ENCODE results near the gene HTR3A.
"Not testable (repeated sequence)": the region's sequence is repeated elsewhere in the genome, so short reads cannot be mapped to it uniquely, and the experiment has no call there.

HTR3A gene

DNA sequence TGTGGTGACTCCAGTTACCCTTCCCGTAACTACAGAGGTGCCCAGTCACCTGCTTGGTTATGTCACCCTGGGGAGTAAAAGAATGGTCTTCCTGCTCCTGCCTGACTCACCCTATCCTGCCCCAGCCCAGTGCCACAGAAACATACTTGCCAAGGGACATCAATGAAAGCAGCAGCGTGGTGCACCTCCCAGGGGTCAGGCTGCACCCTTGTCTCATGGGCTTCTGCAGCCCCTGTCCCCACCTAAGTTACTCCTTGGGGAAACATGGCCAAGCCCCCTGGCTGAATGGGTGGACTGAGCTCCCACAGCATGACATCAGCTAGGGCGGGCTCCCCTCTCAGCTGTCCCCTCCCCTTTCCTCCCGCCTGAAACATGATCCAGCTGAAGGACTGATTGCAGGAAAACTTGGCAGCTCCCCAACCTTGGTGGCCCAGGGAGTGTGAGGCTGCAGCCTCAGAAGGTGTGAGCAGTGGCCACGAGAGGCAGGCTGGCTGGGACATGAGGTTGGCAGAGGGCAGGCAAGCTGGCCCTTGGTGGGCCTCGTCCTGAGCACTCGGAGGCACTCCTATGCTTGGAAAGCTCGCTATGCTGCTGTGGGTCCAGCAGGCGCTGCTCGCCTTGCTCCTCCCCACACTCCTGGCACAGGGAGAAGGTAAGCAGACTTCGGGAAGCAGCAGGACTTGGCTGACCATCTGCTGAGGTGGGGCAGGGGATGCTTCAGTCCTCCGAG, at the start of gene HTR3A:
Gene HTR3A, plus strand, starts transcription at position 368 of the 730 bp plus-strand sequence. Its CDS starts 218 bp downstream, at position 586.
- FAIRE-seq (peak; percentile 66), DNase-seq (ENCODE audit: insufficient read length, low spot score) (peak; percentile 39)

DNA sequence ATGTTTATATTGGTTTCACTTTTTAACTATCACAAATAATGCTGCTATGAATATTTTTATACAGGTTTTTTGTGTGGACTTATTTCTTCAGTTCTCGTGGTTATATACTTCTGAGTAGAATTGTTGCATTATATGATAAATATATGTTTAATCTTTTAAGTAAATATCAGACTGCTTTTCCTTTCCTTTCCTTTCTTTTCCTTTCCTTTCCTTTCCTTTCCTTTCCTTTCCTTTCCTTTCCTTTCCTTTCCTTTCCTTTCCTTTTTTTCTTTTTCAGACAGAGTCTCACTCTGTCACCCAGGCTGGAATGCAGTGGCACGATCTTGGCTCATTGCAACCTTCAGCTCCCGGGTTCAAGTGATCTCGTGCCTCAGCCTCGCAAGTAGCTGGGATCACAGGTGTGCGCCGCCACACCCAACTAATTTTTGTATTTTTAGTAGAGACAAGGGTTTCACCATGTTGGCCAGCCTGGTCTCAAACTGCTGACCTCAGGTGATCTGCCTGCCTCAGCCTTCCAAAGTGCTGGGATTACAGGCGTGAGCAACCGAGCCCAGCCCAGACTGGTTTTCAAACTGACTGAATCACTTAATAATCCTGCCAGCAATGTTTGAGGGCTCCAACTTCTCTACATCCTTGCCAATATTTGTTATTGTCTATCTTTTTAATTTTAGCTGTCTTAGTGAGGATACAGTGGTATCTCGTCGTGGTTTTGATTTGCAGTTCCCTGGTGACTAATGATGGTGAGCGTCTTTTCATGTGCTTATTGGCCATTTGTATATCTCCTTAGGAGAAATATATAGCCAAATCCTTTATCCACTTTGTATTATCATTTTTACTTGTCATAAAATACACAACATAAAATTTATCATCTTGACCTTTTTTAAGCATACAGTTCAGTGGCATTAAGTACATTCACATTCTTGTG, 48.4 kb upstream of the HTR3A start:
- FAIRE-seq, result no peak
- DNase-seq (ENCODE audit: insufficient read length, low spot score), result no peak

DNA sequence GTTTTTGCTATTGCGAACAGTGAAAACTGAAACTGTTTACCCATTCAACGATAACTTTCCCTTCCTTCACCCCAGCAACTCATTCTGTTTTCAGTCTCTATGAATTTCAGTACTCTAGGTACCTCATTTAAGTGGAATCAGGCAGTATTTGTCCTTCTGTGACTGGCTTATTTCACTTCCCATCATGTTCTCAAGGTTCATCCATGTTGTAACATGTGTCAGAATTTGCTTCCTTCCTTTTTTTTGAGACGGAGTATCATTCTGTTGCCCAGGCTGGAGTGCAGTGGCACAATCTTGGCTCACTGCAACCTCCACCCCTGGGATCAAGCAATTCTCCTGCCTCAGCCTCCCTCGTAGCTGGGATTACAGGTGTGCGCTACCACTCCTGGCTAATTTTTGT, 46.6 kb upstream of the HTR3A start:
- FAIRE-seq, result no peak

DNA sequence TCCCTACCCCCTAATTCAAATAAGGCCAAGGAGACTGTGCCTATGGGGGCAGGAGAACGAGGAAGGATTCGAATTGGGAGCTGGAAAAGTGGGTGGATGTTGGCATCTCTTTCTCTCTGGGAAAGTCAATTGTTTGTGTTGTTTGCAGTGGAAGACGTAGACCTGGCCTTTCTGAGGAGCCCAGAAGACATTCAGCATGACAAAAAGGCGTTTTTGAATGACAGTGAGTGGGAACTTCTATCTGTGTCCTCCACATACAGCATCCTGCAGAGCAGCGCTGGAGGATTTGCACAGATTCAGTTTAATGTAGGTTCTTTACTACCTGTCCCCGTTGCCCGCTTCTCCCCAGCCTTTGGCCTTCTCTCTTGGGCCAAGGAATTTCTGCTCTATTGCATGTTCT, 42.1 kb upstream of the HTR3A start:
- FAIRE-seq, result no peak
- no peak for DNase-seq (ENCODE audit: insufficient read length, low spot score)

More for the DNA sequence above, 46.6 kb upstream of the HTR3A start:
- DNase-seq (ENCODE audit: insufficient read length, low spot score), result no peak

DNA sequence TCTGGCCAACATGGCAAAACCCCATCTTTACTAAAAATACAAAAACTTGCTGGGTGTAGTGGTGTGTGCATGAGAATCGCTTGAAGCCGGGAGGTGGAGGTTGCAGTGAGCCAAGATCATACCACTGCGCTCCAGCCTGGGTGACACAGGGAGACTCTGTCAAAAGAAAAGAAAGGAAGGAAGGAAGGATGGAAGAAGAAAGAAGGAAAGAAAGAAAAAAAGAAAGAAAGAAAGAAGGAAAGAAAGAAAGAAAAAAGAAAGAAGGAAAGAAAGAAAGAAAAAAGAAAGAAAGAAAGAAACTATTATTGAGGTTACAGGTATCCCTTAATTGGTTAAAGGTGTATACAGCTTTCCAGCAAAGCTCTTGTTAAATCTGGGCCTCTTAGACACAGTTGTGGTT, 40.7 kb upstream of the HTR3A start:
- not testable (repeated sequence) for FAIRE-seq; DNase-seq (ENCODE audit: insufficient read length, low spot score)

DNA sequence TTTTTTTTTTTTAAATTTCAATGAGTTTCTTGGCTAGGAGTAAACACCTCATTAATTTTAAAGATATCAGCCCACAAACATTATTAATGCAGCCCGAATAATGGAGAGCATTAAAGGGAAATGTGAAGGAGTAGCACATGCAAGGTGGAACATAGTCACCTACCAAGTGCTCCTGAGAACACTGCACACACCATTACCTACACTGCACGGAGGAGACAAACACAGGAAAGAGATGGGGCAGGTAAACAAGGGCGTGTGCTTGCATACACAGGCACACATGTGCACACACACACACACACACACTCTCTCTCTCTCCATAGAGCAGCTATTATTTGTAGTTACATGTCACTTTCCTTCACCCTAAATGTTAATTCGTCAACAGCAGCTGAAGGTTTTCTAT, 40.1 kb upstream of the HTR3A start:
- FAIRE-seq (no peak), DNase-seq (ENCODE audit: insufficient read length, low spot score) (no peak)

DNA sequence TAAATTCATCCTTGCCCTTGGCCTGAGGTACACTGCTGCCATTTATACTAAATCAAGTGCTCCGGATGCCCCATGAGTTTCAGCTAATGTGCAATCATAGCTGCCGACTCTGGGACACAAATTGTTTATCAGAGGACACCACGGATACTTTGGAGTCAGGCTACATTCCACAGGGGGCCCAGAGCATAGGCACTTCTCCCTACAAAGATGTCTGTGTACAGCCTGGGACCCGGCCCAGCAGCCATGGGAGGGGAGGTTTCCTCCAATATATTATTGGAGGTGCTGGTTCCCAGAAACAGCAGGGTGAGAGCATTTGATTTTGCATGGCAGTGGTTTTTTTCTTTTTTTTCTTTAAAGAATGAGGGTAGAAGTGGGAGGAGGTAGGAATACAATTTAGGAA, 39.0 kb upstream of the HTR3A start:
- DNase-seq (ENCODE audit: insufficient read length, low spot score) (no peak), FAIRE-seq (no peak)

DNA sequence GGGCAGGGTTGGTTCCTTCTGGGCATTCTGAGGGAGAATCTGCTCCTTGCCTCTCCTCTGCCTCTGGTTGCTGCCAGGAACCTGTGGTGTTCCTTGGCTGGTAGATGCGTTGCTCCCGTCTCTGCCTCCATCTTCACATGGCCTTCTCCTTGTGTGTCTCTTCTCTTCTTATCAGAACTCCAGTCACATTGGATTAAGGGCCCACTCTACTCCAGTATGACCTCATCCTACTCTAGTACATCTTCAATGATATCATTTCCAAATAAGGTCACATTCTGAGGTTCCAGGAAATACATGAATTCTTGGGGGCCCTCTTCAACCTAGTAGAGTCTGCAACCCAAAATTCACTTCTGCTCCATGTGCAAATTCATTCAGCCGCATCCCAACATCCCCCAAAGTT, 37.0 kb upstream of the HTR3A start:
- no peak for FAIRE-seq
- no peak for DNase-seq (ENCODE audit: insufficient read length, low spot score)

DNA sequence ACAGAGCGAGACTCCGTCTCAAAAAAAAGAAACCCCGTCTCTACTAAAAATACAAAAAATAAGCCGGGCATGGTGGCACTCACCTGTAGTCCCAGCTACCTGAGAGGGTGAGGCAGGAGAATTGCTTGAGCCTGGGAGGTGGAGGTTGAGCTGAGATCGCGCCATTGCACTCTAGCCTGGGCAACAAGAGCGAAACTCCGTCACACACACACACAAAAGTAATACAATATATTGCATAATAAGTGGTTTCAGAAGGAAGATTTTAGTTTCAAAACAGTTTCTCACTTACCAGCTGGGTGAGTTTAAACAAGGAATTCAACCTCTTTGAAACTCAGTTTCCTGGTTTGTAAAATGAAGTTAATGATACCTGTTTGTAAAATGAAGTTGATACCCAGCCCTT, 32.7 kb upstream of the HTR3A start:
- no peak for DNase-seq (ENCODE audit: insufficient read length, low spot score)
- no peak for FAIRE-seq

DNA sequence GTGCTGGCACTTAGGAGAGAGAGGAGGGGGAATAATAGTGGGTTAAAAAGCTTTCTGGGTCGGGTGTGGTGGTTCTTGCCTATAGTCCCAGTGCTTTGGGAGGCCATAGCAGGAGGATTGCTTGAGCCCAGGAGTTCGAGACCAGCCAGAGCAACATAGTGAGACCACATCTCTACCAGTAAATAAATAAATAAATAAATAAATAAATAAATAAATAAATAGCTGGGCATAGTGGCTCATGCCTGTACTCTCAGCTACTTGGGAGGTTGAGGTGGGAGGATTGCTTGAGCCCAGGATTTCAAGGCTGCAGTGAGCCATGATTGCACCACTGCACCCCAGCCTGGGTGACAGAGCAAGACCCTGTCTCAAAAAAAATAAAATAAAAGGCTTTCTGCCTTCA, 28.7 kb upstream of the HTR3A start:
- not testable (repeated sequence) for DNase-seq (ENCODE audit: insufficient read length, low spot score); FAIRE-seq

DNA sequence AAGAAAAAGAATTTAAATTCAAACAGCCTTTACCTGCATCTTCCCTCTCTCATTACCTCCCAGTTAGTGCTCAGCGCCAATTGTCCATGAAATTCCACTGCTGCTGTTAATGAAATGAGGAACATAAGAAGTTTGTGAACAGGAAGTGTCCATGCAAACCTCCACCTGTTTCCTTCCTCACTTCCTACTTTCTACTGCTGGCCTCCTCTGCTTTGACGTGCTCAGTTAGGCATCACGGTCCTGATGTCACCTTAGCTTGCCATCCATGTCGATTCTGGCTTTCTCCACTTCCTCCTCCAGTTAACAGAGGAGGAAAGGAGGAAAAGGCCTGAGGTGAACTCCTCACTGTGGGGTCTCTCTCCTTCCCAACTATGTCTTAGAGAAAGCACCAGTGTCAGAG, 26.9 kb upstream of the HTR3A start:
- DNase-seq (ENCODE audit: insufficient read length, low spot score) (no peak), FAIRE-seq (no peak)

DNA sequence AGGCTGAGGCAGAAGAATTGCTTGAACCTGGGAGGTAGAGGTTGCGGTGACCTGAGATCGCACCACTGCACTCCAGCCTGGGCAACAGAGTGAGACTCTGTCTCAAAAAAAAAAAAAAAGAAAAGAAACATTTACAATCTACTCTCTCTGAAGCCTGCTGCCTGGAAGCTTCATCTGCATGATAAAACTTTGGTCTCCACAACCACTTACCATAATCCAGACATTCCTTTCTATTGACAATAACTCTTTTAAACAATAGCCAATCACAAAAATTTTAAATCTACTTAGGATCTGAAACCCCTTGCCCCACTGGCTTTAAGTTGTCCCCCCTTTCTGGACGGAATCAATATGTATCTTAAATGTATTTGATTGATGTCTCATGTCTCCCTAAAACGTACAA, 25.0 kb upstream of the HTR3A start:
- FAIRE-seq, result no peak
- no peak for DNase-seq (ENCODE audit: insufficient read length, low spot score)

DNA sequence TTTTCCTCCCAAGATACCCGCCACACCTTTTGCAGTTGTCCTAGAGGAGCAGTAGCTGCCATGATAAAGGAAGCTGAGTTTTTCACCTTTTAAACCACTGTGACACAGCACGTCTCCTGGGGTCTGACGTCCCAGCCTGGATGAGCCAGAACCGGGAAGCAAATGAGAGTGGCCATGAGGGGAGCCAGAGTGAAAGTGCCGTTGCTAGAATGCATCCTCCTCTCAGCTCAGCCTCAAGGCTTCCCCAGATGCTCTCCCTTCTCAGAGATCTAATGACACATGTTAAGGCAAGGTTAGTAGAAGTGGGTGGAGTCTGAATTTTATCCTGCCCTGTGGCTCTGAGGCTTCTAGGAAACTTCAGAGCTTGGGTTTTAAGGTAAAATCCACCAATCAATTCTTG, 23.4 kb upstream of the HTR3A start:
- DNase-seq (ENCODE audit: insufficient read length, low spot score) (no peak), FAIRE-seq (no peak)

DNA sequence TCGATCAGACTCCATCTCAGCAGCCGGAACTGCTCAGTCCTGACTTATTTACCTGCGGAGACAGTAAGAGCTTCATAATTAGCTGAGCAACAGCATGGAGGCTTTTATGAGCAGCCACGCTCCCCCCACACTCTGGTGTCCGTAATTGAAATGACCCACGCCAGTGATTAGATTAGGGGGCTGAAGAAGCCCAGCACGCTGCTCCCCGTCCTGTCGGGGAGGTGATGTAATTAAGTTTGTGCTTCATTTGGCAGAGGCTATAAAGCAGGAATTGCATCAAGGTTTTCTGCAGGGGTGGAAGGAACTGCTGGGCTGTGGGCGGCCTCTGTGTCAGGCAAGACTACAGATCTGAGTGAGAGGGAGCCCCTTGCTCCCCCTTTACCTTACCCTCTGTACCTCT, 22.8 kb upstream of the HTR3A start:
- DNase-seq (ENCODE audit: insufficient read length, low spot score) (no peak), FAIRE-seq (no peak)

DNA sequence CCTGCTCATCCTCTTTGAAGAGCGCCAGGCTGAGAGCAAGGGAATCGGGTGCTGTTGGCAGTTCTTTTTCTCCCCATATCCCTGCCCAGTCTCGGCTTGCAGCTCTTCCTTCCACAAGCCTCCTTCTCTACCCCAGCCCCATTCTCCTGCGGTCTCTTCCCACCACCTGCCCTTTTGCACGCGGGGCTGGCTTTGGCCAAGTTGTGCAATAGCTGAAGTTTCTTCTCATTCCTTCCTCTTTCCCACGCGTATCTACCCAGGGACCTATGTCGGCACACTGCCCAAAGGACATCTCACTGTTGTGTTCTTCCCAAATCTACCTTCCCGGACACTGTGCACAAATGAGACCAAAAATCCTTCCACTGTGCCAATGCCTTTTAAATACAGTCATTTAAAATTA, 22.3 kb upstream of the HTR3A start:
- FAIRE-seq, result no peak

DNA sequence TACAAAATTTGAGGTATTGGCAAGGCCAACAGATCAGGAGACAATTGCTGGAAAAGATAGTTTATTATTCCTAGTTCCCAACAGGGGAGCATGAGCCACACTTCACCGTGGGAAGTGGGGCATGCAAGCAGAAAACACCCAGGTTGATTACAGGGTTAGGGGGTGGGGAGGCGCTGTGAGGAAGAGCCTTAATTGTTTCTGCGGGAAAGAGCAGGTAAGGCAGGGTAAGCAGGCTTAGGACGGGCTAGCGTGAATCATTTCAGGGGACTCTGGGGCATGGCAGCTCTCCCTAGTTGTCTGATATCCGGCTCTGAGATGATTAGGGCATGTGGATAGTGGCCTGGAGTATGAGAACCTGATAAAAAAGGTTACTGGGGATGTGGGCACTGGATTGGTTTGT, 20.7 kb upstream of the HTR3A start:
- DNase-seq (ENCODE audit: insufficient read length, low spot score) (no peak), FAIRE-seq (no peak)

More for the DNA sequence above, 22.3 kb upstream of the HTR3A start:
- no peak for DNase-seq (ENCODE audit: insufficient read length, low spot score)

DNA sequence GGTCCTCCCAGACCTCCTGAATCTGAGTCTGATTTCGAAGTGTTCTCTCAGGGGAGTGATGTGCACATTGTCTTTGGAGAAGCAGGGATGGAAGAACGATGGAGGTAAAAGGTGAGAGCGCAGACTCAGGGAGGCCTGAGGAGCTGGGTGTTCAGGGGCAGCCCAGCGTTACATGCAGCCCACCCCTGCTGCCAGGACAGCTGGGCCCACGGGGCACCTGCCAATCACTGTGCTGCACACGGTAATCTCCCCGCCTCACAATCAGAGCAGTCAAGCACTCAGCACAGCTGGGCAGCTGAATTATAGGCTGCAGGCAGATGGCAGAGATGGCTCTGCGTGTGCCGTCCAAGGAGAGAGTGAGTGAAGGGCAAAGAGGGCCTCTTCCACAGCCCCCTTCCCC, 17.9 kb upstream of the HTR3A start:
- DNase-seq (ENCODE audit: insufficient read length, low spot score), result no peak
- FAIRE-seq, result no peak

DNA sequence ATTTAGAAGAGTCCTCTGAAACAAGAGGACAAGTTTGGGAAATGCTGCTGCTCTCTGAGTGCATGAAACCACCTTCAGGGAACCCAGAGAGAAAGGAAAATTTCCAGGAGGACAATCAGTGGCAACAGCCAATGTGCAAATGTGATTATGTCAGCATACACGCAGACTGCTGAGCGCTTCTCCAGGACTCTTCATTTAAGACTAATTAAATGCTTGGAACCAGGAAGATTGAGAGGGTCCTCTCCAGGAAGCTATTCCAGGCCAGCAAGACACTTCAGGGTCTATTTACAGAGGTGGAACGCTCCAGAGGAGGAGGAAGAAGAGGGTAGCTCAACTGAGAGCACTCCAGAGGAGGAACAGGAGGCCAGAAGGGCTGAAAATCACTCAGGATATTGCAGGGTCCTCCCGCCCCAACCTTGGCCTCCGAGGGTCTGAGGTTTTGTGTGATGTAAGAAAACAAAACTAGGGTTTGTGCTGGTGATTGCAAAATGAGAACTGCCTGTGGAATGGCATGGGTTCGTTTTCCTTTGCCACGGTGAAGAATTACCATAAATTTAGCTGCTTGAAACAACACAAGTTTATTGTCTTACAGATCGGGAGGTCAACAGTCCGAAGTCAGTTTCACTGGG, 14.1 kb upstream of the HTR3A start:
- no peak for DNase-seq (ENCODE audit: insufficient read length, low spot score)

DNA sequence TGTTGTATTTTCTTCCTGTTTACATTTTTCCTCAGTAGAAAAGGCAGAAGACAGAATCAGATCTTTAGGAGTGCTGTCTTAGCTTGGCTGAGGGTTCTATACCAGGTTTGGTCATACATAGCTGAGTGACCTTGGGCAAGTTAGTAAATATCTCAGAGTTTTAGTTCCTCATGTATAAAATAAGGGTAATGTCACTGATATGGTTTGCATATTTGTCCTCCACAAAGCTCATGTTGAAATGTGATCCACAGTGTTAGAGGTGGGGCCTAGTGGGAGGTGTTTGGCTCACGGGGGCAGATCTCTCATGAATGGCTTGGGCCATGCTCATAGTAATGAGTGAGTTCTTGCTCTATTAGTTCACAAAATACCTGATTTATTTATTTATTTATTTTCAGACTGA, 7.5 kb upstream of the HTR3A start:
- no peak for FAIRE-seq
- no peak for DNase-seq (ENCODE audit: insufficient read length, low spot score)

More for the DNA sequence above, 14.1 kb upstream of the HTR3A start:
- no peak for FAIRE-seq

DNA sequence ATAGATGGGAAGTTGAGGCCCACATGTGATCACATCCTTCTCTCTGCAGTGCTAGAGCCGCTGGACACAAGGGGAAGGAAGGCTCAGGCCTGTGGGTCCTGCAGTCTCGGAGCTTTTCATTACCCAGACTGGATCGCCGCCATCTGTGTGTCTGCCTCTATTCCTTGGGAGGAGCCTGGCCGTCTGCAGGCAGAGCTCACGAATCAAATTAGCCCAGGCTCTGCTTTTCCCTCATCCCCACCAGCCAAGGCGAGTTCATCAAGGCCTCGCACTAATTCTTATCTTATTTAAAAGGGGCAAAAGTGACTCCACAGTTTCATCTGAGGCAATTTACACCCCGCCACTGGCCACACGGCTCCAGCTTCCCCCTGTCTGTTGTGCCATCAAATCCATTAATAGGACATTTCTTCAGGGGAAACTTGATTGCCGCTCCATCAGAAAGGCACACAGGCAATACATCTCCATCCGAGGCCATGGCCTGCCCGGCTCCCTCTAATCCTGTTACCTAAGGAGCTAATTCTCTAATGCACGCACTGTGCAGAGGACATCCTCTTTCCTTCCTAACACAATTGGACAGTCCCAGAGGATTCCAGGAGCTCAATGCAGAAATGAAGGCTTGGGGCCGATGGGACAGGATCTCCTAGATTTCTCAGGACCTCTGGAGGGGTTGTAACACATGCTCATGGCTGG, 3.3 kb upstream of the HTR3A start:
- FAIRE-seq (no peak), DNase-seq (ENCODE audit: insufficient read length, low spot score) (no peak)

DNA sequence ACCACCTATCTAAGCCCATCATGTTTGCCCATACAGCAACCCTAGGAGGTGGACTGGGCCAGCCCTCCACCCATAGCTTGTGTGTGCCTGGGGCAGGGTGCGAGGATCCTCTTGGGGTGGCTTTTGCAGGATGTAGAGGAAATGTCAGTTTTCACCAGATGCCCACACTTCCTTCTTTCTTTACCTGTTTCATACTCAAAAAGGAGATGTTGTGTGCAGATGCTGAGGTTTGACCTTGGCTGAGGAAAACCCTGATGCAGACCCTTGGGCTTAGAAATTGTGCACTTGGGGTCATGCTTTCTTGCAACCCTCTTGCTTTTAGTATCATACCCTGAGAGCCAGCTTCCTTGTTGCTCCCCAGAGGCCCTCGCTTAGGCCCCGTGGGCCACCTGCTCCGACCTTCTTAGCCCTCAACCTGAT, 2.2 kb downstream of the HTR3A start:
- DNase-seq (ENCODE audit: insufficient read length, low spot score) (no peak), FAIRE-seq (no peak)
